HUES6 (cell line): ENCODE results near the gene MRPL36.
A peak's percentile ranks its signal among the peaks of the same experiment; 100 is the strongest.
"Not testable (repeated sequence)": the region's sequence is repeated elsewhere in the genome, so short reads cannot be mapped to it uniquely, and the experiment has no call there.

Experiments used
- H3K27ac ChIP-seq: 2 replicates; pipeline ENCODE4 v1.7.0; 2013; ENCODE audit warnings: low read depth, mild to moderate bottlenecking, low read length, inconsistent platforms
- H3K27me3 ChIP-seq: 2 replicates; pipeline ENCODE4 v1.6.1; 2013; ENCODE audit warnings: low read length; ENCODE audit not compliant: control insufficient read depth, insufficient read depth
- H3K36me3 ChIP-seq: 2 replicates; pipeline ENCODE4 v1.6.1; 2013; ENCODE audit warnings: low read length; ENCODE audit not compliant: control insufficient read depth, insufficient read depth
- H3K4me1 ChIP-seq: 2 replicates; pipeline ENCODE4 v1.6.1; 2013; ENCODE audit warnings: low read length; ENCODE audit not compliant: control insufficient read depth, insufficient read depth
- H3K4me3 ChIP-seq: 2 replicates; pipeline ENCODE4 v1.5.1; 2013; ENCODE audit warnings: low read depth, low read length
- H3K9ac ChIP-seq: one replicate; pipeline ENCODE4 v1.6.1; 2013; ENCODE audit warnings: mild to moderate bottlenecking, low read length
- H3K9me3 ChIP-seq: 2 replicates; pipeline ENCODE4 v1.6.1; 2013; ENCODE audit warnings: low read depth, low read length; ENCODE audit not compliant: control insufficient read depth, insufficient read depth

MRPL36 gene

DNA sequence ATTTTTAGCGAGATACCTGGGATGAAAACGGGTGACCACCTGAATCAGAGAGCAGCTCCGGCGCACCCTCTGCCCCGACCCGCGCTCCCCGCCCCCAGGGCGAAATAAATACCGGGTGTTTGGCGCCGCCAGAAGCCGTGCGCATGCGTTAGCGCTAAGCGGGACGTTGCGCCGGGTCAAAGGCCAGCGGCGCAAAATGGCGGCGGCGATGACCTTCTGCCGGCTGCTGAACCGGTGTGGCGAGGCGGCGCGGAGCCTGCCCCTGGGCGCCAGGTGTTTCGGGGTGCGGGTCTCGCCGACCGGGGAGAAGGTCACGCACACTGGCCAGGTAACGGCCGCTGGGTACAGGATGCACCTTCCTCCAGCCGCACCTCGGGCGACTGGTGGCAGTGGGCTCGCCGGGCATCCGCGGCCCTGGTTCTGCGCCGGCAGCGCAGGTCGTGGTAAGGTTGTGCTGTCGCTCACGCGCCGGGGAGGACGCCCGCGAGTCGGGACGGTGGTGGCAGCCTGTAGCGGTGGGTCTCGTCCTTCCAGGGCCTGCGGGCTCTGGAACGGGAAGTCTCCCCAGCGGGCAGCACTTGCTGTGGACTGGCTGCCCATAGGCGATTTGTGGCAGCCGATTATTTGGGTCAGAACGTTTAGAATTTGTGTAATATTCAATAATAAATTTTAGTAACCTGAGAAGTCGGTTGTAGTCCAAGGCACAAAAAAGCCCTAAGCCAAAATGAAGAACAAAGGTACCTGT, 1.8 kb upstream of the MRPL36 start, which contains the start of gene NDUFS6:
Gene NDUFS6 (plus strand): TSS at position 186 of the 745 bp plus-strand sequence. CDS start 11 bp downstream, at position 197.
- Histone ChIP-seq H3K27ac (peak within 1 kb of the TSS; percentile 93), H3K4me1 (peaks cover 5% of the 10 kb centered on the region; the same call in 1 of the 2 replicates), H3K36me3 (peaks cover 61% of the 10 kb centered on the region), H3K9me3 (no peaks in the 10 kb centered on the region), H3K4me3 (peak within 1 kb of the TSS; percentile 98), H3K9ac (peak within 1 kb of the TSS; percentile 99), H3K27me3 (no peaks in the 10 kb centered on the region)

- Histone ChIP-seq H3K27me3 (no peaks in the 10 kb centered on the region), H3K36me3 (peaks cover 57% of the 10 kb centered on the region), H3K27ac (peak overlapping the region; percentile 93; the same call in 1 of the 2 replicates), H3K4me3 (peak overlapping the region; percentile 98), H3K9ac (peak overlapping the region; percentile 99), H3K9me3 (no peaks in the 10 kb centered on the region), H3K4me1 (peaks cover 5% of the 10 kb centered on the region; the same call in 1 of the 2 replicates)
Observed at GRCh38 chr5:1800472-1801221, 1.0 kb upstream of the MRPL36 start.

- Histone ChIP-seq H3K27me3 (no peaks in the 10 kb centered on the region), H3K4me1 (peaks cover 8% of the 10 kb centered on the region; the same call in 1 of the 2 replicates), H3K9me3 (no peaks in the 10 kb centered on the region), H3K27ac (peak overlapping the region; percentile 46; the same call in 1 of the 2 replicates), H3K36me3 (peaks cover 42% of the 10 kb centered on the region), H3K4me3 (peak overlapping the region; percentile 98), H3K9ac (peak overlapping the region; percentile 84)
Observed at GRCh38 chr5:1799110-1799601, 481 bp downstream of the MRPL36 start.

DNA sequence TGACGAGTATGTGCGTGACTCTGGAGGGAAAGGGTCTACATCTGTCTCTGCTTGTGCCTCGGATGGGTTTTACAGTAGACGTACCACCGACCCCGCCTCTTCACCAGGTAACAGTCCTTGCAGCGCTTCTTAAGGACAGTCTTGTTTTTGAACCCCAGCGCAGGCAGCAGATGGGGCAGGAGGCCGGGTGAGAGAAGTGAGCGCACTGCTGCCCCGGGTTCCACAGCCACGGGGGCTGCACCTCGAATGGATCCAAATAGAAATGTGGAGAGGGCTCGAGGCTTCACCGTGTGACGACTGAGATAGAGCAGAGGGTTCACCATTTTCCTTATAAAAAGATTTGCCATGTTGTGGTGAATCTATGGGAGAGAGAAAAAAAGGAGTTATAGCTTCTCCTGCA, 1.0 kb downstream of the MRPL36 start:
- not testable (repeated sequence) for H3K4me1 ChIP-seq, H3K9me3 ChIP-seq, H3K27me3 ChIP-seq, H3K27ac ChIP-seq
- Histone ChIP-seq H3K4me3 (peak overlapping the region; percentile 98), H3K36me3 (peaks cover 36% of the 10 kb centered on the region), H3K9ac (peak overlapping the region; percentile 84)

- Histone ChIP-seq H3K4me3 (no peak overlapping the region), H3K27me3 (no peaks in the 10 kb centered on the region), H3K9me3 (no peaks in the 10 kb centered on the region), H3K4me1 (peaks cover 8% of the 10 kb centered on the region; the same call in 1 of the 2 replicates), H3K27ac (no peak overlapping the region), H3K9ac (no peak overlapping the region), H3K36me3 (peaks cover 29% of the 10 kb centered on the region)
Observed at GRCh38 chr5:1797855-1798254, 1.8 kb downstream of the MRPL36 start.

GRCh38 chr5:1797103-1797800, 2.4 kb downstream of the MRPL36 start:
- Histone ChIP-seq H3K9me3 (no peaks in the 10 kb centered on the region), H3K9ac (no peak overlapping the region), H3K36me3 (peaks cover 25% of the 10 kb centered on the region), H3K4me1 (peaks cover 8% of the 10 kb centered on the region; the same call in 1 of the 2 replicates), H3K27me3 (no peaks in the 10 kb centered on the region), H3K4me3 (no peak overlapping the region), H3K27ac (no peak overlapping the region)

DNA sequence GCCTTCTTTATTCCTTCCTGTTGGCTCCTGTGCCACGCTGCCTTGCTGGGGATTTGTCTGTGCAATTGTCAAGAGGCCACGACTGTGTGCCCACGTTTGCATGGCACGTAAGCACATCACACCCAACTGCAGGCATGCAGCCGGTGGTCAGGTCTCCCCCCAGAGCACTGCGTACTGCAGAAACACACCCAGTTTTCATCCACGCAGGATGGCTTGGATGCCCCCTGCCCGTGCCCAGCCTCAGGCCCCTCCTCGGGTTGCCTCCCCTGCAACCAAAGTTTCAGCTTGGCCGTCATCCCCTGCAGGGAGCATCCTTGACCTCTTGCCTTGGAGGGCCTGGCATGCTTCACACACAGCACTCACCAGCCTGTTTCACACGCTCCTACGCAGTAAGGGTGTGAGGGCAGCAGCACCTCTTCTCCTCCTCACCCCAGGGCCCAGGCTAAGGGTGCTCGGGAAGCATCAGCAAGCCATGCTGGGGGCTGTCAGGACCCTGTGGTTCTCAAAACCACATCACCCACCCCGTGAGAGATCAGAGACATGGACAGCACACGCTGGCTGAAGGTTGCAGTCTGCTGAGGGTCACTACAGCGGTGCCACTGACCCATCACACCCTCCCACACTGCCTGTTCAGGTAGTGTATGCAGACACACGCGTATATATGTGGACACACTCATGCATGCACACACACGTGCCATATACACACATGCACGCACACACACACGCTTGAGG, 3.1 kb downstream of the MRPL36 start:
- peaks cover 25% of the 10 kb centered on the region for H3K36me3 ChIP-seq
- no peak overlapping the region for H3K4me3 ChIP-seq
- no peaks in the 10 kb centered on the region for H3K9me3 ChIP-seq
- no peak overlapping the region for H3K27ac ChIP-seq
- no peaks in the 10 kb centered on the region for H3K27me3 ChIP-seq
- H3K9ac ChIP-seq: no peak overlapping the region
- peaks cover 8% of the 10 kb centered on the region; the same call in 1 of the 2 replicates for H3K4me1 ChIP-seq

GRCh38 chr5:1795931-1796330, 3.7 kb downstream of the MRPL36 start:
- Histone ChIP-seq H3K9ac (no peak overlapping the region), H3K36me3 (peaks cover 25% of the 10 kb centered on the region), H3K4me3 (no peak overlapping the region), H3K27me3 (no peaks in the 10 kb centered on the region), H3K9me3 (no peaks in the 10 kb centered on the region), H3K4me1 (peaks cover 8% of the 10 kb centered on the region; the same call in 1 of the 2 replicates), H3K27ac (no peak overlapping the region)

DNA sequence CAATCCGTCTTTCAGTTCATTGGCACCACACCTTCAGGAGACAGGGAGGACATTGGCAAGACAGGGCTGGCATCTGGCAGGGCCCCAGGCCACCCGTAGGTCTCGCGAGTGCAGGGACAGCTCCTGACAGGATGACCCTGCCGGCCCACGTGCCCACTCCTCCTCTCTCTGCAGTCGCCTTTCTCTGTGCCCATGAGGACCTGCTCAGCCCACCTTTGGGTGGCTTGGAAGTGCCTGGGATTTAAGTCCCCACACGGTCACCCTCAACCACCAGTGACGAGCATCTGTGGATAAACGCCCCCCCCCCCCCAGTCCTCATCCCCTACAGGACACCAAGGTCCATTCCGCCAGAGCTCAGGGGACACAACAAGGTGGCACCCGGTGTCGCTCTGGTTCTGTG, 4.1 kb downstream of the MRPL36 start:
- no peak overlapping the region for H3K4me3 ChIP-seq
- H3K27ac ChIP-seq: no peak overlapping the region
- no peaks in the 10 kb centered on the region for H3K9me3 ChIP-seq
- peaks cover 25% of the 10 kb centered on the region for H3K36me3 ChIP-seq
- H3K4me1 ChIP-seq: peaks cover 11% of the 10 kb centered on the region
- H3K27me3 ChIP-seq: no peaks in the 10 kb centered on the region
- H3K9ac ChIP-seq: no peak overlapping the region

- Histone ChIP-seq H3K27ac (no peak overlapping the region), H3K4me3 (no peak overlapping the region), H3K9me3 (no peaks in the 10 kb centered on the region), H3K27me3 (no peaks in the 10 kb centered on the region), H3K4me1 (peaks cover 17% of the 10 kb centered on the region), H3K36me3 (peaks cover 25% of the 10 kb centered on the region), H3K9ac (no peak overlapping the region)
Observed at GRCh38 chr5:1794901-1795290, 4.7 kb downstream of the MRPL36 start.
